Ascending aorta (tissue), 2 donors: ENCODE results near the gene TMC8. TPM values are rescaled to one million over a fixed set of nuclear protein-coding genes. Genes with fewer than 3 reads are reported as not detected.

ENCODE experiments used
- DNase-seq, 2 donors: peaks; one replicate each; pipeline ENCODE4 v3.0.0-alpha.2; 2019; ENCODE audit warnings: low spot score in 2 of 2
- H3K27ac ChIP-seq, 2 donors: fragments of 200-600 bp; sonication (generic); one replicate each; pipeline ENCODE4 v1.5.1; 2016 to 2017; ENCODE audit warnings: mild to moderate bottlenecking in 1 of 2
- H3K27me3 ChIP-seq: fragments of 200-600 bp; sonication (generic); one replicate; pipeline ENCODE4 v1.5.1; 2017
- H3K36me3 ChIP-seq, 2 donors: fragments of 200-600 bp; sonication (generic); one replicate each; pipeline ENCODE4 v1.5.1; 2016
- H3K4me1 ChIP-seq, 2 donors: fragments of 200-600 bp; sonication (generic); one replicate each; pipeline ENCODE4 v1.5.1; 2016 to 2017; ENCODE audit warnings: mild to moderate bottlenecking in 1 of 2
- H3K4me3 ChIP-seq, 2 donors: fragments of 200-600 bp; sonication (generic); one replicate each; pipeline ENCODE4 v1.5.1; 2016 to 2017; ENCODE audit warnings: mild to moderate bottlenecking in 1 of 2
- H3K9me3 ChIP-seq, 2 donors: fragments of 200-600 bp; sonication (generic); one replicate each; pipeline ENCODE4 v1.5.1; 2016
- CTCF ChIP-seq, 3 experiments: fragments of 200-600 bp in 2 of 3; fragments of 450-650 bp in 1 of 3; sonication (generic) in 2 of 3; IDR thresholded peaks; one replicate each; pipeline ENCODE4 v1.5.1; 2016 to 2019; ENCODE audit warnings: antibody characterized with exemption in 3 of 3, mild to moderate bottlenecking in 1 of 3, moderate library complexity in 1 of 3
- intact Hi-C: fragments of 100-400 bp; cut with DNase I; formaldehyde crosslinking; loops from one replicate; pipeline ENCODE4 v1.15.1; 2023
- total RNA-seq: library from RNA; depleted of rRNA; stranded (reverse); fragments of >200 nt; gene quantifications from one replicate; pipeline ENCODE4 v1.1.0, GENCODE V29; 2016

TMC8 gene
- total RNA-seq, 1 donor from 2014 or later = 9.6 TPM

- DNase-seq = no peak
- intact Hi-C loops = no loop called here
- TF ChIP-seq CTCF (IDR thresholded peaks at IDR 0.05) = no peak
- Histone ChIP-seq H3K4me1 (no peaks in the 10 kb centered on the region), H3K27me3 (no peaks in the 10 kb centered on the region), H3K4me3 (no peak overlapping the region), H3K9me3 (no peaks in the 10 kb centered on the region), H3K36me3 (peaks cover 81 to 88% of the 10 kb centered on the region in 2 donors), H3K27ac (no peak overlapping the region)
These were observed 40.8 kb upstream of the TMC8 start for GRCh38 chr17:78089576-78090281.

- Histone ChIP-seq H3K36me3 (peaks cover 90 to 95% of the 10 kb centered on the region in 2 donors), H3K4me1 (no peaks in the 10 kb centered on the region), H3K9me3 (no peaks in the 10 kb centered on the region), H3K27ac (no peak overlapping the region), H3K4me3 (no peak overlapping the region), H3K27me3 (no peaks in the 10 kb centered on the region)
- TF ChIP-seq CTCF (IDR thresholded peaks at IDR 0.05) = no peak
- intact Hi-C loops = no loop called here
- peak in 1 of 2 donors; percentile 4 for DNase-seq
These were observed 37.7 kb upstream of the TMC8 start for GRCh38 chr17:78092794-78093324.

- Histone ChIP-seq H3K27me3 (no peaks in the 10 kb centered on the region), H3K4me3 (no peak overlapping the region), H3K27ac (no peak overlapping the region), H3K4me1 (no peaks in the 10 kb centered on the region), H3K36me3 (peaks cover 88 to 98% of the 10 kb centered on the region in 2 donors), H3K9me3 (no peaks in the 10 kb centered on the region)
- intact Hi-C loops = no loop called here
- DNase-seq = no peak
- no peak for TF ChIP-seq CTCF (IDR thresholded peaks at IDR 0.05)
These were observed 35.5 kb upstream of the TMC8 start for GRCh38 chr17:78095035-78095434.

GRCh38 chr17:78096093-78096492, 34.5 kb upstream of the TMC8 start:
- DNase-seq = no peak
- TF ChIP-seq CTCF (IDR thresholded peaks at IDR 0.05) = no peak
- Histone ChIP-seq H3K4me1 (no peaks in the 10 kb centered on the region), H3K9me3 (no peaks in the 10 kb centered on the region), H3K36me3 (peaks cover 77 to 95% of the 10 kb centered on the region in 2 donors), H3K4me3 (no peak overlapping the region), H3K27me3 (no peaks in the 10 kb centered on the region), H3K27ac (no peak overlapping the region)
- intact Hi-C loops = no loop called here

GRCh38 chr17:78101112-78101511, 29.5 kb upstream of the TMC8 start:
- H3K4me1 ChIP-seq = no peaks in the 10 kb centered on the region
- TF ChIP-seq CTCF (IDR thresholded peaks at IDR 0.05) = no peak
- peaks cover 69 to 84% of the 10 kb centered on the region in 2 donors for H3K36me3 ChIP-seq
- H3K27ac ChIP-seq = no peak overlapping the region
- H3K9me3 ChIP-seq = no peaks in the 10 kb centered on the region
- H3K27me3 ChIP-seq = no peaks in the 10 kb centered on the region
- intact Hi-C loops = no loop called here
- H3K4me3 ChIP-seq = no peak overlapping the region
- DNase-seq = no peak
